H1 (cell line): ENCODE results near the gene DBNDD1. TPM values are rescaled to one million over a fixed set of nuclear protein-coding genes. Genes with fewer than 3 reads are reported as not detected.

Experiments used
- CHD1 ChIP-seq: IDR thresholded peaks from 2 replicates; pipeline ENCODE4 v1.6.1; 2012; ENCODE audit warnings: low read depth, low read length, improper control_type of control experiment
- CTBP2 ChIP-seq: IDR thresholded peaks from 2 replicates; pipeline ENCODE4 v1.7.0; 2011; ENCODE audit warnings: borderline replicate concordance, mild to moderate bottlenecking, moderate library complexity, mixed read lengths, low read length; ENCODE audit not compliant: insufficient read depth, insufficient read length
- PHF8 ChIP-seq: fragments of 200-600 bp; sonication (generic); conservative IDR thresholded peaks from 2 replicates; pipeline ENCODE4 v1.7.1; 2012; ENCODE audit warnings: low read depth, mild to moderate bottlenecking, inconsistent platforms, low read length, moderate library complexity
- SUZ12 ChIP-seq: fragments of 200-600 bp; sonication (generic); IDR thresholded peaks from 2 replicates; pipeline ENCODE4 v1.6.1; 2012; ENCODE audit warnings: mild to moderate bottlenecking, inconsistent platforms, low read length, moderate library complexity, mixed read lengths
- polyA plus RNA-seq, 7 experiments: library from polyadenylated mRNA; depleted of rRNA in 3 of 7; stranded (reverse) in 5 of 7; unstranded in 2 of 7; fragments of >200 nt in 5 of 7; fragments of 200-250 nt in 2 of 7; gene quantifications; 1 replicate in 5 of 7; 2 replicates in 1 of 7; 4 replicates in 1 of 7; pipeline versions ENCODE4 v1.2.1 to v1.2.3, GENCODE V29; 2011 to 2013; ENCODE audit warnings: missing spikeins in 2 of 7, mixed read lengths in 2 of 7
- total RNA-seq: library from RNA; stranded (reverse); fragmentation: NEBNext Ultra II Directional; extraction: Animal tissue kit (Norgen Biotek cat#: 25700); gene quantifications from 2 replicates; pipeline ENCODE4 v1.2.1, GENCODE V29; 2021
- TF ChIP-seq, protein P1 (sequence below): fragments of 300-600 bp; sonication (generic); IDR thresholded peaks from 2 replicates; pipeline ENCODE4 v1.7.1; 2012; ENCODE audit warnings: low read length, moderate library complexity, mild to moderate bottlenecking, inconsistent platforms; ENCODE audit not compliant: insufficient replicate concordance

Gene DBNDD1
- total and polyA plus RNA-seq, 2 of the 8 experiments (the other 6 are each of a cell fraction or from before 2014, with no cell fraction given), result 69.9 to 92.6 TPM

GRCh38 chr16:89961920-89962319 is 57.3 kb downstream of the DBNDD1 start (continued):
- TF ChIP-seq, protein P1, sequence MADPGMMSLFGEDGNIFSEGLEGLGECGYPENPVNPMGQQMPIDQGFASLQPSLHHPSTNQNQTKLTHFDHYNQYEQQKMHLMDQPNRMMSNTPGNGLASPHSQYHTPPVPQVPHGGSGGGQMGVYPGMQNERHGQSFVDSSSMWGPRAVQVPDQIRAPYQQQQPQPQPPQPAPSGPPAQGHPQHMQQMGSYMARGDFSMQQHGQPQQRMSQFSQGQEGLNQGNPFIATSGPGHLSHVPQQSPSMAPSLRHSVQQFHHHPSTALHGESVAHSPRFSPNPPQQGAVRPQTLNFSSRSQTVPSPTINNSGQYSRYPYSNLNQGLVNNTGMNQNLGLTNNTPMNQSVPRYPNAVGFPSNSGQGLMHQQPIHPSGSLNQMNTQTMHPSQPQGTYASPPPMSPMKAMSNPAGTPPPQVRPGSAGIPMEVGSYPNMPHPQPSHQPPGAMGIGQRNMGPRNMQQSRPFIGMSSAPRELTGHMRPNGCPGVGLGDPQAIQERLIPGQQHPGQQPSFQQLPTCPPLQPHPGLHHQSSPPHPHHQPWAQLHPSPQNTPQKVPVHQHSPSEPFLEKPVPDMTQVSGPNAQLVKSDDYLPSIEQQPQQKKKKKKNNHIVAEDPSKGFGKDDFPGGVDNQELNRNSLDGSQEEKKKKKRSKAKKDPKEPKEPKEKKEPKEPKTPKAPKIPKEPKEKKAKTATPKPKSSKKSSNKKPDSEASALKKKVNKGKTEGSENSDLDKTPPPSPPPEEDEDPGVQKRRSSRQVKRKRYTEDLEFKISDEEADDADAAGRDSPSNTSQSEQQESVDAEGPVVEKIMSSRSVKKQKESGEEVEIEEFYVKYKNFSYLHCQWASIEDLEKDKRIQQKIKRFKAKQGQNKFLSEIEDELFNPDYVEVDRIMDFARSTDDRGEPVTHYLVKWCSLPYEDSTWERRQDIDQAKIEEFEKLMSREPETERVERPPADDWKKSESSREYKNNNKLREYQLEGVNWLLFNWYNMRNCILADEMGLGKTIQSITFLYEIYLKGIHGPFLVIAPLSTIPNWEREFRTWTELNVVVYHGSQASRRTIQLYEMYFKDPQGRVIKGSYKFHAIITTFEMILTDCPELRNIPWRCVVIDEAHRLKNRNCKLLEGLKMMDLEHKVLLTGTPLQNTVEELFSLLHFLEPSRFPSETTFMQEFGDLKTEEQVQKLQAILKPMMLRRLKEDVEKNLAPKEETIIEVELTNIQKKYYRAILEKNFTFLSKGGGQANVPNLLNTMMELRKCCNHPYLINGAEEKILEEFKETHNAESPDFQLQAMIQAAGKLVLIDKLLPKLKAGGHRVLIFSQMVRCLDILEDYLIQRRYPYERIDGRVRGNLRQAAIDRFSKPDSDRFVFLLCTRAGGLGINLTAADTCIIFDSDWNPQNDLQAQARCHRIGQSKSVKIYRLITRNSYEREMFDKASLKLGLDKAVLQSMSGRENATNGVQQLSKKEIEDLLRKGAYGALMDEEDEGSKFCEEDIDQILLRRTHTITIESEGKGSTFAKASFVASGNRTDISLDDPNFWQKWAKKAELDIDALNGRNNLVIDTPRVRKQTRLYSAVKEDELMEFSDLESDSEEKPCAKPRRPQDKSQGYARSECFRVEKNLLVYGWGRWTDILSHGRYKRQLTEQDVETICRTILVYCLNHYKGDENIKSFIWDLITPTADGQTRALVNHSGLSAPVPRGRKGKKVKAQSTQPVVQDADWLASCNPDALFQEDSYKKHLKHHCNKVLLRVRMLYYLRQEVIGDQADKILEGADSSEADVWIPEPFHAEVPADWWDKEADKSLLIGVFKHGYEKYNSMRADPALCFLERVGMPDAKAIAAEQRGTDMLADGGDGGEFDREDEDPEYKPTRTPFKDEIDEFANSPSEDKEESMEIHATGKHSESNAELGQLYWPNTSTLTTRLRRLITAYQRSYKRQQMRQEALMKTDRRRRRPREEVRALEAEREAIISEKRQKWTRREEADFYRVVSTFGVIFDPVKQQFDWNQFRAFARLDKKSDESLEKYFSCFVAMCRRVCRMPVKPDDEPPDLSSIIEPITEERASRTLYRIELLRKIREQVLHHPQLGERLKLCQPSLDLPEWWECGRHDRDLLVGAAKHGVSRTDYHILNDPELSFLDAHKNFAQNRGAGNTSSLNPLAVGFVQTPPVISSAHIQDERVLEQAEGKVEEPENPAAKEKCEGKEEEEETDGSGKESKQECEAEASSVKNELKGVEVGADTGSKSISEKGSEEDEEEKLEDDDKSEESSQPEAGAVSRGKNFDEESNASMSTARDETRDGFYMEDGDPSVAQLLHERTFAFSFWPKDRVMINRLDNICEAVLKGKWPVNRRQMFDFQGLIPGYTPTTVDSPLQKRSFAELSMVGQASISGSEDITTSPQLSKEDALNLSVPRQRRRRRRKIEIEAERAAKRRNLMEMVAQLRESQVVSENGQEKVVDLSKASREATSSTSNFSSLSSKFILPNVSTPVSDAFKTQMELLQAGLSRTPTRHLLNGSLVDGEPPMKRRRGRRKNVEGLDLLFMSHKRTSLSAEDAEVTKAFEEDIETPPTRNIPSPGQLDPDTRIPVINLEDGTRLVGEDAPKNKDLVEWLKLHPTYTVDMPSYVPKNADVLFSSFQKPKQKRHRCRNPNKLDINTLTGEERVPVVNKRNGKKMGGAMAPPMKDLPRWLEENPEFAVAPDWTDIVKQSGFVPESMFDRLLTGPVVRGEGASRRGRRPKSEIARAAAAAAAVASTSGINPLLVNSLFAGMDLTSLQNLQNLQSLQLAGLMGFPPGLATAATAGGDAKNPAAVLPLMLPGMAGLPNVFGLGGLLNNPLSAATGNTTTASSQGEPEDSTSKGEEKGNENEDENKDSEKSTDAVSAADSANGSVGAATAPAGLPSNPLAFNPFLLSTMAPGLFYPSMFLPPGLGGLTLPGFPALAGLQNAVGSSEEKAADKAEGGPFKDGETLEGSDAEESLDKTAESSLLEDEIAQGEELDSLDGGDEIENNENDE, result no peak
- TF ChIP-seq SUZ12, result no peak
- no peak for TF ChIP-seq CHD1
- no peak for TF ChIP-seq CTBP2
- TF ChIP-seq PHF8, result no peak
